Effector CD8-positive, alpha-beta T cell (primary cell): Measurements from ENCODE around the gene OR2A5.
"Not testable (repeated sequence)": the region's sequence is repeated elsewhere in the genome, so short reads cannot be mapped to it uniquely, and the experiment has no call there.

Experiments used
- DNase-seq: peaks from one replicate; lab custom pipeline; 2025; lab: John Stamatoyannopoulos, UW

Gene OR2A5

DNA sequence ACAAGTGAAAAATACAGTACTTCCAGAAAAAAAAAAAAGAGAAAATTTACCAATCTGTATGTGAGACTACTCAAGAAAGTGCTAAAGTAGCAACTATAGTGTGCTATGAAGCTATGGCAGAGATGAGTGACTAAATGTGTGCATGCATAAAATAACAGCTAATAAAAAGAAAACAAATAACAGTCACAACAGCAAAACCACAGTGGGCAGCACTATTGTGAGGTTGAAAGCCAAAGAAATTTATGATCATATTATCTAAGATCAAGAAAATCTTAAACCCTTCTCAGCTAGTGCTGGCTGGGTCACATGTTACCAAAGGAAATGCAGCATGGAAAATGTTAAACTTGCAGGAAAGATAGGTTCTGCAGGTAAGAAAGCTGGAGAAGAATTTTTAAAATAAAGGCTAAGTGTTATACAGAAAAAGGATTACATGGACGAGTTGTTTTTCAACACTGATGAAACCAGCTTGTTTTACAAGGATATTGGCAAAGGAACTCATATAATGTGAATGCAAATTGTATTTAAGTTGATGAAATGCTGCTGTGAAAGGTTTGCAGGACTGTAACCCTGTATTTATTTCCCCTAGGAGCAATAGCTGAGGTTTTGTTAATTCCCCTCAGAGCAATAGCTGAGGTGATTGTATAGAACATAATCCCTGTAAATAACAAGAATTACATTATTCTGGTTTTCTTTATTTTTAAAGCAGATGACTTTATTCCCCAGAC lies 15.6 kb upstream of the OR2A5 start:
- no peak for DNase-seq

DNA sequence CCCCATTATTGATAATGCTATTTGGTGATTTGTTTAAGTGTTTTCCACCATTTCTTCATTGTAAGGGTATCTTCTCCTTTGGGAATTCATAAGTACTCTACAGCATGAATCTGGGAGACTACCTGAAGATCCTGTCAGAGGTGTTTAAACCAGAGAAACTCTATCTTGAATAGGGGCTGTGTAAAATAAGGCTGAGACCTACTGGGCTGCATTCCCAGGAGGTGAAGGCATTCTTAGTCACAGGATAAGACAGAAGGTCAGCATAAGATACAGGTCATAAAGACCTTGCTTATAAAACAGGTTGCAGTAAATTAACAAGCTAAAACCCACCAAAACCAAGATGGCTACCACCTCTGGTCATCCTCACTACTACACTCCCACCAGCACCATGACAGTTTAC lies 13.4 kb upstream of the OR2A5 start:
- DNase-seq = no peak

DNA sequence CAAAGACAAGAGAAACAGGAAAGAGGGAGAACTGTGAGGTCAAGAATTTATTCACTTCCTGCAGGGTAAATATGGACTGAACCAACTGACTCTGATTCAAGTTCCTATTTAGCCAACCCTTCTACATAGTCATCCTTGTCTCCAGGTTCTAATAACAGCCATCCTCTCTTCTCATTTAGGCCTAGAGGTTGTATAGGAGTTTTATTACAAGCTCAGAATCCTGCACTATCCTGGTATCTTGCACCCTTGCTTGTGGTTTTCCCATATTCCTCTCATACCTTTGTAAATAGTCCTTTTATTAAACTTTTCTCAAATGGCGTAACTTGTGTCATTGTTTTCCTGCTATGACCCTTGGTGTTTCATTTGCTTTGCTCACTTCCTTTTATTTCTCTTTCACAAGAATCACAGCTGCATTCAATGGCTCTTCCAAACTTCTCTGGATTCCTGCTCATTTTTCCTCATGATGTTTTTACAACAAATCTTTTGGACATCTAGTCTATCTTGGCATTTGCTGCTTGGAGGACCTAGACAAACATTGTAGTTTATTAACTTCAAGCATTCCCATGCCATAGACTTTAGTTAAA lies 12.4 kb upstream of the OR2A5 start:
- no peak for DNase-seq

DNA sequence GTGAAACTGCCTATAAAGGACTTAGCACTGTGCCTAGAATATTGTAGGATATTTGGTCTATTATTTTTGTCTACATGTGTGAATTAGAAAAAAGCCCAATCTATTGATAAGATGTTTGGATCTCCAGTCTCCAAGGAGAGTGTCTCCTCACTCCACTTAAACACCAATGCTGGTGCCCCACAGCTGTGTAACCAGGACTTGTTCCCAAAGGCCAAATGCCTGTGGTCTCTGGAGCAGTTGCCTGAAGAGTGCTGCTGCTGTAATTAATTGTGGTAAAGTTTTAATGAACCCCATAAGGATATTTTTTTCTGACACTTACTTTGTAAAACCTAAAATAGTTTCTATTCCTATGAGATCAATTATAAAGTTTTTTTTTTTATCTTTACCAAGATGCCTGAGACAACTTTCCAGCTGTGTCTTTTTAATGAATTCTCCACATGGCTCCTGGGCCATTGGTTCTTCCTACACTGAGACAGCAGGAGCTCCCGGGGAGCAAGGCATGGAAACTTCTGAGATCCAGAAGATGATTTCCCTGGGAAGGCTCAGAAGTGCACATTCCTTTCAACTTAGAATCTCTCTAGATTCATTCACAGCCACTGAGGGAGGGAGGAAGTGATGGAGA lies 11.2 kb upstream of the OR2A5 start:
- no peak for DNase-seq

DNA sequence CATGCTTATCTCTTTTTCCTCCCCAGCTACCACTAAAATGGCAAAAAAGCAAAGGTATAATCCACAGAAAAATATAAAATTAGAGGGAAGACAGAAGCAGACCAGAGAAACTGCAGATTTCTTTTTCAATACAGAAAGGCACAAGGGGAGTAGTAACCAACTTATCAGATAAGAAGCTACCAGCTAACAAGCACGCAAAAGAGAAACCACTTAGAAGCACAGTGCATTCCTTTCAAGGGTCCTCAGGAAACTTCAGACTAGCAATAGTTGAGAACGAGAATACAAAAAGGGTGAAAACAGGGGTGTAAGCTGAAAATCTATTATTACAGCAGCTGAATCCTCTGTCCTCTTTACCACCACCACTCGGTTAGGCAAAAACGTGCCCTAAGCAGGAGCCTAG lies 9.9 kb upstream of the OR2A5 start:
- no peak for DNase-seq

DNA sequence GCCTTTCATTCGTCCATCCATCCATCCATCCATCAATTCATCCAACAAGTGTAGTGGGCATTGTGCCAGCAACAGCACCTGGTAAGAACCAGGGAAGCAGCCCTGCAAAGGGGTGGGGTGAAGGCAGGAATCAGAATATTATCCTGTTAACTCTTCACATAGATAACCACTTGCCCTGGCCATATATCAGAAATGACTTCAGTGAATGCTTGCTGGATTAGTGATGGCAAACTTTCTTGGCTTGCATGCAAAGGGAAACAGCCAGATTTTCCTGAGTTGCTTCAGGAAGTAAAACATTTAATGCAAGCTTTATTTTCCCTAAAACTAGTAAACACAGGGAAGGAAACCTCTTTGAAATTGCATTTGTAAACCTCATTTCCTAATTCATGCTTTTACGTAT lies 743 bp downstream of the OR2A5 start:
- DNase-seq = no peak

DNA sequence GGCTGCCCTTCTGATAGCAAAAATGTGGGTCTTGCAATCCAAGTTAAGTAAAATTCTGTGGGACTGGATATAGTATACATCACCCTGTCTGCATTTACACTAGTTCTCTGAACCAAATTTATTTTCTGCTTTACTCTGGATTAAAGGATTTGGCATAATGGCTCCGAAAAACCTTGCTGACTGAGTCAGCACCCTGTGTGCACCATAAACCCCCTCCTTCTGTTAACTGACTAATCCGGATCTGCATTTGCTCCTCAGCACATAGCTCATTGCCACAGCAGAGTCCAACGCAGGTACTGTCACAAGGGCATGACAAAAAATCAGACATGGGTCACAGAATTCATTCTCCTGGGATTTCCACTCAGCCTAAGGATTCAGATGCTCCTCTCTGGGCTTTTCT lies 1.3 kb downstream of the OR2A5 start:
- no peak for DNase-seq

DNA sequence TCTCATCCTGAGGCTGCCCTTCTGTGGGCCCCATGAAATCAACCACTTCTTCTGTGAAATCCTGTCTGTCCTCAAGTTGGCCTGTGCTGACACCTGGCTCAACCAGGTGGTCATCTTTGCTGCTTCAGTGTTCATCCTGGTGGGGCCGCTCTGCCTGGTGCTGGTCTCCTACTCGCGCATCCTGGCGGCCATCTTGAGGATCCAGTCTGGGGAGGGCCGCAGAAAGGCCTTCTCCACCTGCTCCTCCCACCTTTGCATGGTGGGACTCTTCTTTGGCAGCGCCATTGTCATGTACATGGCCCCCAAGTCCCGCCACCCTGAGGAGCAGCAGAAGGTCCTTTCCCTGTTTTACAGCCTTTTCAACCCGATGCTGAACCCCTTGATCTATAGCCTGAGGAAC lies 2.1 kb downstream of the OR2A5 start:
- DNase-seq = not testable (repeated sequence)

DNA sequence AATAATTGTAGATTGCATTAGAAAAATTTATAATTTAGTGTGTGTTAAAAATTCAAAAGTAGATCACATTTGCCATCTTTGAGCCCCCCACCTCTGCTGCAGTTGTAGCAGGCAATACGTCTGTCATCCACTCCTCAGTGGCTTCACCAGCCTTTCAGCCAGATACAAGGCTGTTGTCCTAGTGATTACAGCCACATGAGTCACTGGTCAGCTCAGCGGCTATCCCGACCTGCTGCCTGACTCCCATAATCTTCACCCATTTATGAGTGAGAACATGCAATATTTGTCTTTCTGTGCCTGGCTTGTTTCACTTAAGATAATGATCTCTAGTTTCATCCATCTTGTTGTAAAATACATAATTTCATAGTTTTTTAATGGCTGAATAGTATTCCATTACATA lies 9.2 kb downstream of the OR2A5 start:
- DNase-seq = no peak

DNA sequence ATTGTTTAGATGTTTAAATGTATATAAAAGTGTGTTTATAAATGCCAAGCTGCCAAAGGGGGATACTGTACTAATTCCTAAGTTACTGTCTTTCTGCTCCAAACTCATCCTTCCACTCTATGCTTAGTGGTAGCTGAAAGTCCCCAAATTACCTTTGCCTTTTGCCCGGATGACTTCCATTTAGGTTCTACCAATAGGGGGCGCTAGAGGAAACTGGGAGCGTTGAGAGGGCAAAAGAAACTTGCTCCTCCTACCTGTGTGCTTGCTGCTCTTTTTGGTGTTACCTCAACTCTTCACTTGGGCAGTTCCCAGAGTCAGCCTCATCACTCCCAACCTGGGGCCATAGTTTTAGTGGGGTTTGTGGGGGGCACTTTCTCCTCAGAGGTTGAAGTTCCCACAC lies 15.0 kb downstream of the OR2A5 start:
- no peak for DNase-seq

DNA sequence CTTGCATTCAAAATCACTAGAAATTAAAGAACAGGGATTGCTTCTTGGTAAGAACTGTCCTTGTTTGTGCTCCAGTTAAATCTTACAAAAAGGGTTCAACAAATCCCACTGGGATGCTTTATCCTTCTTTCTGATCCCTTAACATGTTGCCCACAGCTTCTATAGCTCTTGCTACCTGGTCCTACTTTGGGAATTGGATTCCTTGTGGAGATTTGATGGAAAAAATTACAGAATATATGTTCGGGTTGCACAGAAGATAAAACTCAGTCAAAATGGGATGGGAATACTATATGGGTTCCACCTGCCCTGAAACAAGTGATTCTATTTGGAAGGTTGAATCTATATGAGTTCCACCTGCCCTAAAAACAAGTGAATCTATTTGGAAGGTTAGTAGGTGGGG lies 20.8 kb downstream of the OR2A5 start, which contains the start of gene OR2A25:
Gene OR2A25, plus strand, starts transcription at position 301 of the 400 bp plus-strand sequence. CDS start 4,409 bp downstream, outside the sequence.
- no peak for DNase-seq

DNA sequence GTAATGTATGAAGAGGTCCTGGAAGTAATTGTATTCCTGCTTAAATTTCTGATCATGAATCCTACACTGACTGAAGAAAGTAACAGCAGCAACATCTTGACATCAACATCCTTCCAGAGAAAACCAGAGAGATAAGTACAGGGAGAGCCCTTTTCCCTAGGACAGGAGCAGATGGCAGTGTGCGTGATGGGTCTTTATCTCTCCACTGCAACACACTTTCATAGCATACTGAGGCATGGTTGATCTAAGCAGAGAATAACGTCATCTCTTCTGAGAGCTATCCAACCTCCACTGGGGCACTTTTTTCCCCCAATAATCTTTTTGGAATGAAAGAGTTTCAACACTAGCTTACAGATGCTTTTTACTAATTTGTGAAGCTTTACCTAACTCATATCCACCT lies 21.2 kb downstream of the OR2A5 start:
- DNase-seq = no peak

DNA sequence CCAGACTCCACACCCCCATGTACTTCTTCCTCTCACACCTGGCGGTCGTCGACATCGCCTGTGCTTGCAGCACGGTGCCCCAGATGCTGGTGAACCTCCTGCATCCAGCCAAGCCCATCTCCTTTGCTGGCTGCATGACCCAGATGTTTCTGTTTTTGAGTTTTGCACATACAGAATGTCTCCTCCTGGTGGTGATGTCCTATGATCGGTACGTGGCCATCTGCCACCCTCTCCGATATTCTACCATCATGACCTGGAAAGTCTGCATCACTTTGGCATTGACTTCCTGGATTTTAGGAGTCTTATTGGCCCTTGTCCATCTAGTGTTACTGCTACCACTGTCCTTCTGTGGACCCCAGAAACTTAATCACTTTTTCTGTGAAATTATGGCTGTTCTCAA lies 25.6 kb downstream of the OR2A5 start:
- DNase-seq = no peak

DNA sequence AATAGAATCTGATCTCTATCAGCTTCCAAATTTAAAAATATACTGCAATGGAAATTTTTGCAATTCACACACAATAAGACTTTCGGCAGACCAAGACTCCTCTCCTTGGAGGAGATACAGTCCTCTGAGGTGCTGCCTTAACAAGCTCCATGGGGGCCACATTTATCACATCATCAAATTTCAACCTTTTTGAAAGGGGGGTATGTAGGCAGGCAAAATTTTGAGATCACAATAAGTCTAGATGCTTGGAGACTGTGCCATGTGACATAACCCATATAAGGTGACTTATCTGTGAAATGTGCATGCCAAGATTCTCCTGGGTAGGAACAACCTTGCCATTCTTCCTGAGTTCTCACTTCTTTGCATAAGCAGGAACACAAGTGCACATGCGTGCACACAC lies 37.2 kb downstream of the OR2A5 start, which contains the start of gene OR2A12:
Gene OR2A12, plus strand, starts transcription at position 301 of the 400 bp plus-strand sequence. CDS start 8,830 bp downstream, outside the sequence.
- DNase-seq = no peak

DNA sequence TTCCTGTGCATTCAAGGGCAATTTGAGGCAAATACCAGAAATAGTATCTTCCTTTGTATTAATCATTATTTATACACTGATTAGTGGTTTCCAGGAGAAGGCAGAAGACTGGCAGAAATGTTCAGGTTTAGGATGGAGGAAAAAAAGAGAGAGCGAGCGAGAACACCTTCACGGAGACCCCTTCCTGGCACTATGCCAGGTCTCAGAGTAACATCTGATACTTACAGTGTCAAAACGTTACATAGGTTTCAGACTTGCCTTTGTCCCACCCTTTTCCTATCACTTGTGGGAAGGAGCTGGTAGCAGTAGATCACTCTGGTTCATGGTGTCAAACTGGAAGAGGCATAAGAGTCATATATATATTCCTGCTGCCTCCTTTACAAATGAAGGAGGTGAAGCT lies 38.0 kb downstream of the OR2A5 start:
- no peak for DNase-seq

DNA sequence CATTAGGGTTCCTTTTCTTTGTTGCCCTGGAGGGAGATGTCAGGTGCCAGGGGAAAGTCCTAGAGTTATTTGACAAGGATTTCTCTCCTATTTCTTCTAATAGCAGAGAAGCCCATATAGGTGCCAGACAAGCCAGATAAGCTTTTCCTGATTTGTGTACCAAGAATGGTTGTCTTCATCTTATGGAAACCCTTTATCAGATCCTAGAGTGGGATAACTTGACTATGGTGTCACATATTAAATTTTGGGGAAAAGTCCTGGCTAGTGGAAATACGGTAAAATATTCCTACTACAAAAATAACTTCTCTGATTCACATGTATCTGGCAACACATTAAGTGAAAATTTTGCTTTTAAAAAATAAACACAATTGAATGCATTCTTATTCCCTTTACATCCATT lies 38.5 kb downstream of the OR2A5 start:
- DNase-seq = no peak

DNA sequence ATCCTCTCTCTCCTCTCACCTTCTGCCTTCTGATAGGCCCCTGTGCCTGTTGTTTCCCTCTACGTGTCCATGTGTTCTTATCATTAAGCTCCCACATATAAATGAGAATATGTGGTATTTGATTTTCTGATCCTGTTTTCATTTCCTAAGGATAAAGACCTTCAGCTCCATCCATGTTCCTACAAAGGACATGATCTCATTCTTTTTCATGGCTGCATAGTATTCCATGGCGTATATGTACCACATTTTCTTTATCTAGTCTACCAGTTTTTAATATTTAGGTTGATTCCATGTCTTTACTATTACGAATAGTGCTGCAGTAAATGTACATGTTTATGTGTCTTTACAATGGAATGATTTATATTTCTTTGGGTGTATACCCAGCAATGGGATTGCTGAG lies 41.9 kb downstream of the OR2A5 start:
- no peak for DNase-seq

DNA sequence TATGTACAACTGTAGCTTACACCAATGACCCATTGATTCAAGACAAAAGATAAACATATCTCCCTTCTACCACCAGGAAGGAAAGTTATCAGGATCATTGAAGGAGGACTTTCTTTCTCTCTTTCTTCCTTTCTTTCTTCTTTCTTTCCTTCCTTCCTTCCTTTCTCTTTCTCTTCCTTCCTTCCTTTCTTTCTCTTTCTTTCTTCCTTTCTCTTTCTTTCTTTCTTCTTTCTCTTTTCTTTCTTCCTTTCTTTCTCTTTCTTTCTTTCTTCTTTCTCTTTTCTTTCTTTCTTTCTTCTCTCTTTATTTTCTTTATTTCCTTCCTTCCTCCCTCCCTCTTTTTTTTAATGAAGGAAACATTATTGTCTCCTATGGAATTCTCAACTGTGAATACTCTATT lies 50.0 kb downstream of the OR2A5 start:
- DNase-seq = no peak

DNA sequence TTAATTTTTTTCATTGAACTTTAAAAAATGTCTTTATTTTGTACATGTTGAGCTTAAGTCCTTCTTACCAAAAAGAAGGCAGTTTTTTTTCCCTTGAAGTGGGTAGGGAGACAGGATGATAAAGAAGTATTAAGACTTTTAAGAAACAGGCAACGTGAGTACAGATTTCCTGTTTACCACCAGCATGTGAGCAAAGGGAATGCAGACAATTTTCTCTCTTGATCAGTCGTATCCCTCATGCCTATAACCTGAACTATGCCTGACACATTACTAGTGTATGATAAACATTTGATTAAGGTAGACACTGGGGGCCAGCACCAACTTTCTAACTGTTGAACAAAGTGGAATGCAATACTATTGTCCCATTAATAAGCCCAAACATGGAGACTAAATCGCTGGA lies 51.9 kb downstream of the OR2A5 start:
- DNase-seq = no peak

DNA sequence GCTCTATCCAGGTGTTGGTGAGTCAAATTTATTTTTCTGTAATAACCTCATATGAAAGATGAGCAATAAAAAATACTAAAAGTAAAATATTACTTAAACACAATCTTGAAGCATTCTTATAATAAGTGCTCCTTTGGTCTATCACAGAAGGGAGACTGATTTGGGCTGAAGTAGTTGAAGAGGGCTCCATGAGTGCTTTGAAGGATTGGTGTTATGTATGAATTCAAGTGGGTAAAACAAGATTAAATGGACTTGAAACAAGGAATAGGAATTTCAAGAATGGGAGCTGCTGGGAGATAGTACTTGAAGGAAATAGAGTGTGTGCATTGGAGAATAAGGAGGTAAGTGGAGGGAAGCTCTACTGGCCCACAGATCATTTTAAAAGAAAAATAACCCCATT lies 53.3 kb downstream of the OR2A5 start:
- no peak for DNase-seq

DNA sequence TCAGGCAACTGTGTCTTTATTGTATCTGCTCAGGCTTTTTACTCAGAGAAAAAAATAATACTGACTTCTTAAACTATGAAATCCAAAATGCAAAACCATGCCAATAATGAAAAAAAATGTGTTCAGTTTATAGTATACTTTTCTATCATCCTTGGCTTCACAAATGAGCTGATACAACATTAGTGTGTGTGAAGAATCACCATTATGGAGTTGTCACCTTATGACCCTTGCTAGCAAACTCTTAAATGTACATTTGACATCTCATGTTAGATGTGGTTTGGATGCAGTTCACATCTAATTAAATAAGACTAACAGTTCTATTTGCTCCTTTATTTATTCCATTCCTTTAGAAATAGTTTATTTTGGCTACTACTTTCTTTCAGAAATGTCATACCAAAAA lies 56.5 kb downstream of the OR2A5 start:
- no peak for DNase-seq
